Panc1 (cell line): ENCODE measurements around the gene DOP1A.

Experiments
- CTCF ChIP-seq: fragments of 450-650 bp; IDR thresholded peaks from 2 replicates; pipeline ENCODE4 v1.5.1; 2017; ENCODE audit warnings: mild to moderate bottlenecking
- REST ChIP-seq, 2 experiments: IDR thresholded peaks; 2 replicates each; pipeline ENCODE4 v1.6.1; 2011 to 2012; ENCODE audit warnings: low read depth in 2 of 2, control low read depth in 1 of 2, low read length in 1 of 2, mild to moderate bottlenecking in 1 of 2, moderate library complexity in 1 of 2; ENCODE audit not compliant: insufficient read depth in 1 of 2
- TCF7L2 ChIP-seq: IDR thresholded peaks from 2 replicates; pipeline ENCODE4 v1.6.1; 2011; ENCODE audit warnings: mild to moderate bottlenecking, low read depth, low read length, inconsistent platforms

- no peak for TF ChIP-seq REST (IDR thresholded peaks at IDR 0.05; ENCODE audit: insufficient read depth in 1 of 2, low read depth in 2 of 2, low read length in 1 of 2)
- no peak for TF ChIP-seq CTCF
- no peak for TF ChIP-seq TCF7L2
Measured at GRCh38 chr6:83216806-83217205, 149.3 kb downstream of the DOP1A start.
